Epithelial cell of prostate (primary cell): ENCODE results near the gene FAR2.
"Not testable (repeated sequence)": the region's sequence is repeated elsewhere in the genome, so short reads cannot be mapped to it uniquely, and the experiment has no call there.

Source experiments
- DNase-seq: peaks from one replicate; pipeline ENCODE4 v3.0.0-alpha.2; 2011; ENCODE audit warnings: low read depth, low spot score
- H3K27ac ChIP-seq: fragments of 450-650 bp; 2 replicates; pipeline ENCODE4 v1.5.1; 2017; ENCODE audit warnings: mild to moderate bottlenecking

Gene FAR2

DNA sequence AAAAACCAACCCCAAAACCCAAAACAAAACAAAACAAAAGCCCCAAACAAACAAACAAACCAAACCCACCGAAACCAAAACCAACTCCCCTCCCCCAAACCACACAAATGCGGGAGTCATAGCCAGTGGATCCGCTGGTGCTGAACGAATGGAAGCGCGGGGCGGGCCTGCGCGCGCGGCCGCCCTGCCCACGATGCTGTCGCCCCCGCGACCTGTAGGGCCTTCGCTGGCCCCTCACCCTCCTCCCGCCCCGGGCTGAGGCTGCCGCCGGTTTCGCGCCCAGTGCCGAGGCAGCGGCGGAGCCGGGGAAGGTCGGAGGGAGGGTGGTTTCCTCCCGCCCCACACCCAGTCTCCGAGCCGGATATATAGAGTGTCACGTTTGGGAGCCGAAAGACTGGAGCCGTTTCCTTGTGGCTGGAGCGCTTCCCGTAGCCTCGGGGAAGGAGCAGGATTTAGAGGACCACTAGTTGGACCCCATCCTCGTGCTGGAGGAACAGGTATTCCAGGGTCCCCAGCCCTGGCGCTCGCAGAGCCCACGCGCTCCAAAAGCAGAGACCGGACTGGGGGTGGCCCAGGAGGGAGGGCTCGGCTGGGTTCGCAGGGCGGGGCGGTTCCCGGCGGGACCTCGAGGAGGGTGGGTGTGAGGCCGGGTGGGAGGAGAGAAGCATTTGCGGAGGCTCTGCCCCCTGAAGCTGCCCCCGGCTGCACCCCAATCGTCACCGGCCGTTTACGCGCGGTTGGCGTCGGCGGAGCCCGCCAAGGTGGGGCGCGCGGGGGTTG lies at the start of gene FAR2:
Gene FAR2 (plus strand): TSS at position 368 of the 780 bp plus-strand sequence. CDS start 121,172 bp downstream, outside the sequence.
- no peak for DNase-seq
- no peak within 1 kb of the TSS for H3K27ac ChIP-seq

- no peak overlapping the region for H3K27ac ChIP-seq
Measured at GRCh38 chr12:29102741-29103140, 46.3 kb upstream of the FAR2 start.

GRCh38 chr12:29103539-29103974 lies 45.5 kb upstream of the FAR2 start:
- no peak for DNase-seq
- no peak overlapping the region for H3K27ac ChIP-seq

More at GRCh38 chr12:29102741-29103140, 46.3 kb upstream of the FAR2 start:
- no peak for DNase-seq

- DNase-seq, result no peak
- no peak overlapping the region for H3K27ac ChIP-seq
Measured at GRCh38 chr12:29104516-29104915, 44.6 kb upstream of the FAR2 start.

- no peak overlapping the region for H3K27ac ChIP-seq
- DNase-seq, result no peak
Measured at GRCh38 chr12:29110506-29111442, 38.3 kb upstream of the FAR2 start.

DNA sequence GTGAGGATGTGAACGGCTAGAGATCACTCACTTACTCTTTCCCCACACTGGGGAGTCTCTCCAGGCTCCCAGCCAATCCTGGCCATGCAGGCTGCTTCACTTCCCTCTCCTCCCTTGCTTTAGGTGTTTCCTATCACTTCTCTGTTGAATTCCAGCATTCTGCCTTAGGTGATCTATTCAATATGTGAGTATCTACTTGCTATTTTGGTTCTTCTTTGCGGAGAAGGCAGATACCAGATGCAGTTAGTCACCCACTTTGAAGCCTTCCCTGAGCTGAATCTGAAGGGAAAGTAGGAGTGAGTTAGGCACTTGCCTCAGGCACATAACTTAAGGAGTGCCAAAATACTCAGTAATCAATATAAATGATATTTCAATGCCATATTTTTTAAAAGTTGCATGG lies 36.0 kb upstream of the FAR2 start:
- no peak overlapping the region for H3K27ac ChIP-seq
- DNase-seq, result peak; percentile 31

DNA sequence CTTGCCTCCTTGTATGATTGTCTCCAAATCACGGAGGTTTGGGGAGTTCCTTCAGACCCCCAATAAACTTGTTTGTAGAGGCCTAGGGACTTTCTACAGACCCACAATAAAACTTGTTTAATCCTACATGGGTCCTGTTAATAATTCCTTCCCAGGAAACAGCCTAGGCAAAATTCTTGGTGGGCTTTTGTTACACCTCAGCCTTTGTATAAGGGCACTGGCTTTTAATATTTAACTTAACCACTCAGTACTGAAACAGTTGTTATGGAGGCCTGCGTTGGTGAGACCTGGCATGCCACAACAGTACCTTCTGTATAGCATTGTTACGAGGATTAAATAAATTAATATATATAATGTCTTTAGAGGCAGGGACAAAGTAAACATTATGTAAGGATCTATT lies 32.7 kb upstream of the FAR2 start:
- DNase-seq, result no peak
- H3K27ac ChIP-seq, result no peak overlapping the region

- no peak overlapping the region for H3K27ac ChIP-seq
- DNase-seq, result no peak
Measured at GRCh38 chr12:29131539-29131938, 17.5 kb upstream of the FAR2 start.

- DNase-seq, result no peak
- H3K27ac ChIP-seq, result no peak overlapping the region
Measured at GRCh38 chr12:29132316-29132715, 16.8 kb upstream of the FAR2 start.

- no peak for DNase-seq
- no peak overlapping the region for H3K27ac ChIP-seq
Measured at GRCh38 chr12:29133181-29133580, 15.9 kb upstream of the FAR2 start.

- H3K27ac ChIP-seq, result no peak overlapping the region
- DNase-seq, result no peak
Measured at GRCh38 chr12:29133680-29134079, 15.4 kb upstream of the FAR2 start.

GRCh38 chr12:29138256-29138655 lies 10.8 kb upstream of the FAR2 start:
- DNase-seq, H3K27ac ChIP-seq: not testable (repeated sequence)

GRCh38 chr12:29138855-29139254 lies 10.2 kb upstream of the FAR2 start:
- not testable (repeated sequence) for DNase-seq, H3K27ac ChIP-seq

- DNase-seq, result no peak
- no peak overlapping the region for H3K27ac ChIP-seq
Measured at GRCh38 chr12:29145372-29146170, 3.5 kb upstream of the FAR2 start.

DNA sequence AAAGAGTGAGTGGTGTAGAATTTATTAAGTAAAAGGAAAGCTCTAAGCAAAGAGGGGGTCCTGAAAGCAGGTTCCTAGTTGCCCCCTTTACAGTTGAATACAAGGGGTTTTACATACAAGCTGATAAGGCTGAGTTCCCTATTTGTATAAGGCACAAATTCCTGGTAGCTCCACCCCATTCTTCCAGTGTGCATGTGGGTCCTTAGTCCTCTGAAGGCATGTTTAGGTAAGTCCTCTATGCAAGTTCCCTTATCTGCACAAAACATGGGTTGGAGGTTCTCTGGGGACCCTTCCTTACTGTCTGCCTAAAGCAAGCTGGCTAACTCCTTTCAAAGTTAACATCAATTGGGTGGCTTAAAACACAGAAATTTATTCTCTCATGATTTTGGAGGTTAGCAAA lies 2.9 kb upstream of the FAR2 start:
- H3K27ac ChIP-seq, result no peak overlapping the region
- DNase-seq, result no peak

- no peak overlapping the region for H3K27ac ChIP-seq
- no peak for DNase-seq
Measured at GRCh38 chr12:29147731-29148595, 1.1 kb upstream of the FAR2 start.

GRCh38 chr12:29148596-29148910 lies 525 bp upstream of the FAR2 start:
- H3K27ac ChIP-seq, result no peak overlapping the region
- no peak for DNase-seq

DNA sequence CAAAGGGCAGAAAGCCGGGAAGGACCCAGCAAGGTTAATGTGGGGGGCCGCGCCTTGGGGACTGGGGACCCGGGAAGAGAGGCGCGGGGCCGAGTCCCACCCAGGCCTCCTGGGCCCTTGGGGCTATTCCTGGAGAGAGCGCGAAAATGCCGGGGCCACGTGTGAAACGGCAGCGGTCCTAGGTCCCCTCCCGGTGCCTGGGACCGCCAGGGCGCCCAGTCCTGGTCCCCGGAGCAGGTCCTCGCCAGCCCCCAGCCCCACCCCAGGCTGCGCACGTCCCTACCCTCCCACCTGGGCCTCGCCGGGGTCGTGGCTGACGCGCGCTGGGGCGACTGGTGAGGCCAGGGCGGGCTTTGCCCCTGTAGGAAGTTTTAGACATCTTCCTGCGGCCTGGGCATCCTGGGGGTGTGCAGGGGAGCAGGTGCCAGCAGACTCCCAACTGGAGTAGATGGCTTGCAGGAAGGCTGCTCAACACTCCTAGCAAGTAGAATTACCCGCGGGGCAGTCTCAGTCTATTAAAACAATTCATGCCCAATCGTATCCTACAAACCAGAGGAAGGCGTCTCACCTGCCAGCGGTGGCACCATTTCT lies 708 bp downstream of the FAR2 start:
- DNase-seq, result no peak
- H3K27ac ChIP-seq, result no peak overlapping the region

GRCh38 chr12:29150462-29150861 lies 1.4 kb downstream of the FAR2 start:
- no peak overlapping the region for H3K27ac ChIP-seq
- no peak for DNase-seq
